Spleen (tissue), 7 donors: ENCODE measurements around the gene RELA.

Experiments
- POLR2A ChIP-seq, 3 donors: fragments of 450-650 bp; IDR thresholded peaks; one replicate each; pipeline ENCODE4 v1.5.1; 2017; ENCODE audit warnings: antibody characterized with exemption in 3 of 3, mild to moderate bottlenecking in 1 of 3
- POLR2AphosphoS5 ChIP-seq, 3 donors: sonication (generic); formaldehyde crosslinking; IDR thresholded peaks; one replicate each; pipeline ENCODE4 v1.5.1; 2017; ENCODE audit warnings: antibody characterized with exemption in 3 of 3
- TF ChIP-seq, protein P1 (sequence below), 11 experiments: fragments of 200-600 bp in 7 of 11; fragments of 450-650 bp in 4 of 11; sonication (generic) in 4 of 11; IDR thresholded peaks in 8 of 11; conservative IDR thresholded peaks in 3 of 11; 1 replicate in 7 of 11; 2 replicates in 4 of 11; pipeline versions ENCODE4 v1.4.0 to v1.8.0; 2016 to 2021; ENCODE audit warnings: antibody characterized with exemption in 11 of 11, inconsistent platforms in 4 of 11, mild to moderate bottlenecking in 1 of 11
- donor health status: DM: no; HTN: no; CAD: no; lungs with moderate emphysema.
- donor health status: DM: no; HTN: no; CAD: no.
- donor health status: DM: no; HTN: no; CAD: no.

DNA sequence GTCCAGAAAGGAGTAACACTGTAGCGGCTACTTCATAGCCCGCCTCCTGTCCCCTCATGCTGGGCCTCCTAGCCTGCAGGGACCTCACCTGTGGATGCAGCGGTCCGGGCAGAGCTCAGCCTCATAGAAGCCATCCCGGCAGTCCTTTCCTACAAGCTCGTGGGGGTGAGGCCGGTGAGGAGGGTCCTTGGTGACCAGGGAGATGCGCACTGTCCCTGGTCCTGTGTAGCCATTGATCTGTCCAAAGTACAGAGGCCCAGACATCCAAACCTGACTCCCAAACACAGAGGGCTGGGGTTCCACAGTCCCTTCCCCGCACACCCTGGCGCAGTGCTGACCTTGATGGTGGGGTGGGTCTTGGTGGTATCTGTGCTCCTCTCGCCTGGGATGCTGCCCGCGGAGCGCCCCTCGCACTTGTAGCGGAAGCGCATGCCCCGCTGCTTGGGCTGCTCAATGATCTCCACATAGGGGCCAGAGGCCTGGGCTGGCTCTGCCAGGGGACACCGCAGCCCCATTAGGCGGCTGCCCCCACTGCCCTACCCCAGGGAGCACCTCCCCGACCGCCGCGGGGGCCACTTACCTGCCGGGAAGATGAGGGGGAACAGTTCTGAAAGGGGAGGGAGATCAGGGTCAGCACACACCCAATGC is 993 bp downstream of the RELA start:
- TF ChIP-seq, protein P1, sequence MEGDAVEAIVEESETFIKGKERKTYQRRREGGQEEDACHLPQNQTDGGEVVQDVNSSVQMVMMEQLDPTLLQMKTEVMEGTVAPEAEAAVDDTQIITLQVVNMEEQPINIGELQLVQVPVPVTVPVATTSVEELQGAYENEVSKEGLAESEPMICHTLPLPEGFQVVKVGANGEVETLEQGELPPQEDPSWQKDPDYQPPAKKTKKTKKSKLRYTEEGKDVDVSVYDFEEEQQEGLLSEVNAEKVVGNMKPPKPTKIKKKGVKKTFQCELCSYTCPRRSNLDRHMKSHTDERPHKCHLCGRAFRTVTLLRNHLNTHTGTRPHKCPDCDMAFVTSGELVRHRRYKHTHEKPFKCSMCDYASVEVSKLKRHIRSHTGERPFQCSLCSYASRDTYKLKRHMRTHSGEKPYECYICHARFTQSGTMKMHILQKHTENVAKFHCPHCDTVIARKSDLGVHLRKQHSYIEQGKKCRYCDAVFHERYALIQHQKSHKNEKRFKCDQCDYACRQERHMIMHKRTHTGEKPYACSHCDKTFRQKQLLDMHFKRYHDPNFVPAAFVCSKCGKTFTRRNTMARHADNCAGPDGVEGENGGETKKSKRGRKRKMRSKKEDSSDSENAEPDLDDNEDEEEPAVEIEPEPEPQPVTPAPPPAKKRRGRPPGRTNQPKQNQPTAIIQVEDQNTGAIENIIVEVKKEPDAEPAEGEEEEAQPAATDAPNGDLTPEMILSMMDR (IDR thresholded peaks at IDR 0.05 in 8 of 11, conservative IDR thresholded peaks at IDR 0.05 in 3 of 11), result no peak
- TF ChIP-seq POLR2A (IDR thresholded peaks at IDR 0.05) (no peak), POLR2AphosphoS5 (IDR thresholded peaks at IDR 0.05) (no peak)
